ENCODE measurements around the gene UBE2D2. TPM values are rescaled to one million over a fixed set of nuclear protein-coding genes. Genes with fewer than 3 reads are reported as not detected.

Gene UBE2D2
- total and polyA plus RNA-seq, 3 donors from 2014 or later = 102 to 386 (median 116) TPM

GRCh38 chr5:139658501-139658927 lies 97.4 kb downstream of the UBE2D2 start:
- H3K4me1 ChIP-seq = peaks cover 71% of the 10 kb centered on the region
- peak overlapping the region; percentile 4 to 81 for H3K27ac ChIP-seq
- WGBS, 2 donors = 50 to 62% methylated on average over 1 to 14 of the region's 14 CpGs
- no peak overlapping the region for H3K4me3 ChIP-seq
- no peaks in the 10 kb centered on the region for H3K36me3 ChIP-seq (ENCODE audit: low read depth, missing control alignments)
- DNase-seq = no peak
- H3K27me3 ChIP-seq = no peaks in the 10 kb centered on the region
- H3K9me3 ChIP-seq = no peaks in the 10 kb centered on the region
- TF ChIP-seq POLR2A (IDR thresholded peaks at IDR 0.05) = no peak
- intact Hi-C loops (cut with DNase I; ENCODE audit: low total_unique reads) = no loop called here

- DNase-seq = peak; percentile 66
- TF ChIP-seq CTCF (IDR thresholded peaks at IDR 0.05) (no peak), POLR2A (IDR thresholded peaks at IDR 0.05) (no peak)
- no peaks in the 10 kb centered on the region for H3K27me3 ChIP-seq
- H3K4me3 ChIP-seq = no peak overlapping the region
- H3K27ac ChIP-seq = peak overlapping the region; percentile 68 to 81
- H3K36me3 ChIP-seq (ENCODE audit: low read depth, missing control alignments) = no peaks in the 10 kb centered on the region
- 35 to 47% methylated on average over 8 to 15 of the region's 15 CpGs for WGBS, 2 donors
- intact Hi-C loops (cut with DNase I; ENCODE audit: low total_unique reads) = no loop called here
- H3K9me3 ChIP-seq = no peaks in the 10 kb centered on the region
- peaks cover 65% of the 10 kb centered on the region for H3K4me1 ChIP-seq
These were observed 98.0 kb downstream of the UBE2D2 start for GRCh38 chr5:139658928-139659667.

GRCh38 chr5:139659695-139660101 lies 98.6 kb downstream of the UBE2D2 start:
- H3K27ac ChIP-seq = peak overlapping the region; percentile 68 to 81
- 40% methylated on average over 7 to 13 of the region's 13 CpGs for WGBS, 2 donors
- H3K4me3 ChIP-seq = no peak overlapping the region
- intact Hi-C loops (cut with DNase I; ENCODE audit: low total_unique reads) = no loop called here
- TF ChIP-seq CTCF (IDR thresholded peaks at IDR 0.05) (no peak), POLR2A (IDR thresholded peaks at IDR 0.05) (no peak)
- H3K9me3 ChIP-seq = no peaks in the 10 kb centered on the region
- no peaks in the 10 kb centered on the region for H3K36me3 ChIP-seq (ENCODE audit: low read depth, missing control alignments)
- H3K4me1 ChIP-seq = peaks cover 59% of the 10 kb centered on the region
- DNase-seq = no peak
- no peaks in the 10 kb centered on the region for H3K27me3 ChIP-seq

- intact Hi-C loops (cut with DNase I; ENCODE audit: low total_unique reads) = no loop called here
- no peaks in the 10 kb centered on the region for H3K27me3 ChIP-seq
- WGBS, 2 donors = 45 to 68% methylated on average over 5 to 14 of the region's 14 CpGs
- peaks cover 55% of the 10 kb centered on the region for H3K4me1 ChIP-seq
- no peak overlapping the region for H3K4me3 ChIP-seq
- DNase-seq = peak; percentile 67
- H3K36me3 ChIP-seq (ENCODE audit: low read depth, missing control alignments) = no peaks in the 10 kb centered on the region
- TF ChIP-seq POLR2A (IDR thresholded peaks at IDR 0.05) = no peak
- TF ChIP-seq CTCF (IDR thresholded peaks at IDR 0.05) = no peak
- no peaks in the 10 kb centered on the region for H3K9me3 ChIP-seq
- H3K27ac ChIP-seq = peak overlapping the region; percentile 68 to 81
These were observed 99.2 kb downstream of the UBE2D2 start for GRCh38 chr5:139660105-139660922.

Measured in testis (tissue), 3 donors.